LNCaP clone FGC (cell line): ENCODE results near the gene TRPM5.

Source experiments
- DNase-seq: peaks from one replicate; pipeline ENCODE4 v3.0.0-alpha.2; 2011; ENCODE audit warnings: low read depth
- H3K4me3 ChIP-seq: 2 replicates; pipeline ENCODE4 v1.5.1; 2011; ENCODE audit warnings: mild to moderate bottlenecking, low read depth, low read length, control low read depth
- CTCF ChIP-seq: IDR thresholded peaks from 2 replicates; pipeline ENCODE4 v1.5.1; 2012; ENCODE audit warnings: mild to moderate bottlenecking; ENCODE audit not compliant: control insufficient read depth, insufficient read depth; ENCODE audit errors: extremely low read depth

Gene TRPM5

DNA sequence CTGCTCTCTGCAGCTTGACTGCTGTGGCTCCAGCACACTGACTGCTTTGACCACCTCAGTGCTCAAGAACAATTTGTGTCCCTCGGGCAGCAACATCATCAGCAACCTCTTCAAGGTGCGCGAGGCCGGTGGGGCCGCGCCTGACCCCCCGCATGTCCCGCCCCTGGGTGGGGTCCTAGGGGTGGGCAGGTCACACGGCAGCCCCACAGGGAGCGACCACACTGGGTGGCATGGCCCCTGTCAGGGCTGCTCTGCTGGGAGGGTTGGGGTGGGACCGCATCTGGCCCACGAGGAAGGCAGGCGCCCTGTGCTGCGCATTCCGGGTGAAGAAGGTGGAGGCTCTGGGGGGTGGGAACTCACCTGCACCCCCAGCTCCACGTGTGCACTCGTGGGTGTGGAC, 48.5 kb downstream of the TRPM5 start:
- DNase-seq: no peak
- no peak for TF ChIP-seq CTCF
- H3K4me3 ChIP-seq: no peak overlapping the region

GRCh38 chr11:2395211-2395730, 49.0 kb downstream of the TRPM5 start:
- no peak for TF ChIP-seq CTCF
- DNase-seq: no peak
- H3K4me3 ChIP-seq: no peak overlapping the region

DNA sequence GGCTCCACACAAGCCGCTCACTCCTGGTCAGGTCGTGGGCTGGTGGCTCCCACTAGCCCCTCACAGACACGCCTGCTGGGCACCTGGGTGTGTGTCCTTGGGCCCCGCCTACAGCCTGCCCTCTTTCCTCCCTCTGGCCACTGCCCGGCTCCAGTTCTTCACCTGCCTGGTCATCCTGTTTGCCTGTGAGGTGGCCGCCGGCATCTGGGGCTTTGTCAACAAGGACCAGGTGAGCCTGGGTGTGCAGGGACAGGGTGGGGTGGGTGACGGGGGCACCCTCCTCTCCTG, 49.6 kb downstream of the TRPM5 start:
- no peak overlapping the region for H3K4me3 ChIP-seq
- no peak for DNase-seq
- no peak for TF ChIP-seq CTCF
